GM15510 (cell line): ENCODE measurements around the gene AHRR.
A peak's percentile ranks its signal among the peaks of the same experiment; 100 is the strongest.

Source experiments
- POLR2A ChIP-seq: IDR thresholded peaks from 3 replicates; pipeline ENCODE4 v1.6.1; 2011; ENCODE audit warnings: borderline replicate concordance; ENCODE audit not compliant: insufficient read length; ENCODE audit errors: extremely low read depth

The AHRR gene

GRCh38 chr5:422323-423232 lies 101.1 kb downstream of the AHRR start:
- TF ChIP-seq POLR2A = no peak

- no peak for TF ChIP-seq POLR2A
Observed at GRCh38 chr5:423233-423565, 101.7 kb downstream of the AHRR start.

GRCh38 chr5:423626-424261 lies 102.2 kb downstream of the AHRR start:
- TF ChIP-seq POLR2A = peak; percentile 12

GRCh38 chr5:424301-425110 lies 103.0 kb downstream of the AHRR start:
- peak; percentile 17 for TF ChIP-seq POLR2A

GRCh38 chr5:425714-426113 lies 104.2 kb downstream of the AHRR start:
- no peak for TF ChIP-seq POLR2A

GRCh38 chr5:426392-426976 lies 105.0 kb downstream of the AHRR start:
- TF ChIP-seq POLR2A = no peak

- no peak for TF ChIP-seq POLR2A
Observed at GRCh38 chr5:427415-428087, 106.0 kb downstream of the AHRR start.

GRCh38 chr5:428219-428618 lies 106.7 kb downstream of the AHRR start:
- no peak for TF ChIP-seq POLR2A

GRCh38 chr5:428754-429452 lies 107.4 kb downstream of the AHRR start:
- TF ChIP-seq POLR2A = no peak

- TF ChIP-seq POLR2A = no peak
Observed at GRCh38 chr5:429453-430188, 108.1 kb downstream of the AHRR start.

GRCh38 chr5:430214-430925 lies 108.9 kb downstream of the AHRR start:
- no peak for TF ChIP-seq POLR2A

- TF ChIP-seq POLR2A = no peak
Observed at GRCh38 chr5:431001-431710, 109.6 kb downstream of the AHRR start.

GRCh38 chr5:431711-432050 lies 110.2 kb downstream of the AHRR start:
- TF ChIP-seq POLR2A = no peak
